Activated CD4-positive, alpha-beta T cell treated with anti-CD3 and anti-CD28 coated beads, Interleukin-2, amount 50 U/mL, for 48 hours (primary cell): Measurements from ENCODE around the gene LRBA.

ENCODE experiments used
- DNase-seq, 2 experiments: peaks; one replicate each; pipeline ENCODE4 v3.0.0-alpha.2; 2020

Gene LRBA

DNA sequence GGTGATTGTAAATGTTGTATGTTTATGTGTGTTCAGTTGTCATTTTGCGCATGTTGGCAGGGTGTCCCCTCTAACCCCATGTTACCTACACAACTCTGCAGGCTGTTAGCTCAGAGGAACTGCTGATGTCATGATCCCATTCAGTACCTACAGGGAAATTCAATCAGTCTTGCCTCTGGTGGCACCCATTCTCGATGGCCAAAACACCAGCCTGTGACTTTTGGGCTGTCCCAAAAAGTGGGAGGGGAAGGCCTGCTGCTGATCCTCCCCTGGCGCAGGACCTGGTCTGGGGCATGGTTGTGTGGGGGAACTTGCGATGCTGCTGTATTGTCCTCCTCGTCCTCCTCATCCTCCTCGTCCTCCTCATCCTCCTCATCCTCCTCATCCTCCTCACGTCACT is 762.3 kb downstream of the LRBA start:
- no peak for DNase-seq

- DNase-seq = no peak
These were observed 762.8 kb downstream of the LRBA start for GRCh38 chr4:150252306-150252705.

- no peak for DNase-seq
These were observed 763.3 kb downstream of the LRBA start for GRCh38 chr4:150251752-150252190.

- no peak for DNase-seq
These were observed 764.0 kb downstream of the LRBA start for GRCh38 chr4:150250998-150251651.

DNA sequence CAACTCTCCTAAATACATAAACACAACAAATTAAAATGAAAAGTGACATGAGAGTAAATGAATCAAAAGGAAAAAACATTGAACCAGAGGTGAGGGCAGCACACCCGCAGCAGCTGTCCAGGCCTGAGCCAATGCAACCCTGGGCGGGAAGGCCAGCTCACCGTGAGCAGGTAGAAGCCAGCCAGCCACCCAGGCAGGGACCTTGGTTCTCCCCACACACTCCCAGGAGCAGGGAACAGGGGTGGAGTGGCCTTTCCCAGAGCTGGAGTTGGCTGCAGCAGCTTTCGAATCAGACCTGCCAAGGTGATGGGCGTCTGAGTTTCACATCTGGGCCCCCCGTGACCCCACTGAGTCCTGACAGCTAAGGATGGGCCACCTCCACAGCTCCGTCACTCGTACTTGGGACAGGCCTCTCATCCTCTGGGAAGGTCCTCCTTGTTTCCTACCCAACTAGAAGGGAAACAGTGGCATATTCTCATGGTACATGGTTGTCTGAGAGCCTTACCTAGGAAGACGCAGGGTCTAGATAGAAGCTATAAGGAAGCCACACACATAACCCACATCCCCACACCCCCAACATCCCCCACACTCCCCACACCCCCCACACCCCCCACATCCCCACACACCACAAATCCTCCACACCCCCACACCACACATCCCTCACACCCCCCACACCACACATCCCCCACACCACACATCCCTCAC is 764.6 kb downstream of the LRBA start:
- no peak for DNase-seq

DNA sequence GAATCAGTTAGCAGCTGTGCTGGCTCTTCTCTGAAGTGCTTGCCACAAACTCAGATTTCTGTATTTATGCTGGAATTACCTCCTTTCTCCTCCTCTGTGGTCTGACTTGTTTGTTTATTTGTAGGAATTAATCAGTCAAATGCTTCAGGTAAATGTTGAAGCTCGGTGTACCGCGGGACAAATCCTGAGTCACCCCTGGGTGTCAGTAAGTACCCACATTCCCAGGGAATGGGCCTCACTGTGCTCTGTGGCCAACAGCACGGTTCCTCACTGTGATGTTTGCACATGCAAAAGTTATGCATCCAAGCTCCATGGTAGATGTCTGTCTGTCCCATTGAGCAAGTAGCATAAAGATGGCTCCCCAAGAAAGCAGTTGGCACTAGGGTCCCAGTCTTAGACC is 766.9 kb downstream of the LRBA start:
- DNase-seq = no peak

GRCh38 chr4:150247184-150247583 is 767.9 kb downstream of the LRBA start:
- no peak for DNase-seq

DNA sequence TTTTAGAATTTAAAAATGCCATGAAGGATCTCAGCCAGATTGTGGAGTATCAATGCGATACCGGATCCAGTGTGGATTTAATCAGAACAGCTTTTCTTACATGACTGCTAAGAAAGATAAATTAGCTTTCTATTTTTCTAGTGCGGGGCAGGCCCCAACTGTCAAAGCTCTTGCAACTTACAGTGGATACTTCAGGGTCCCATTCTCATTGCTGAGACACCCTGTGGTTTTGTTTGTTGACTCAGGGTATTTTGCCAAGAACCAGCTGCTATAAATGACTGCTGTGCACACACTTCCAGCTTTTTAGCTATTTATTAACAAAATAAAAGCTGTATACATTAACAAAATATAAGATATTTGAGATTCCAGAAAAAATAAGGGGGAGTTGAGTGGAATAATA is 770.5 kb downstream of the LRBA start:
- DNase-seq = no peak

GRCh38 chr4:150243932-150244331 is 771.2 kb downstream of the LRBA start:
- DNase-seq = no peak

- DNase-seq = peak; percentile 20 to 27
These were observed 772.1 kb downstream of the LRBA start for GRCh38 chr4:150242820-150243458.

- DNase-seq = no peak
These were observed 775.1 kb downstream of the LRBA start for GRCh38 chr4:150240011-150240410.

DNA sequence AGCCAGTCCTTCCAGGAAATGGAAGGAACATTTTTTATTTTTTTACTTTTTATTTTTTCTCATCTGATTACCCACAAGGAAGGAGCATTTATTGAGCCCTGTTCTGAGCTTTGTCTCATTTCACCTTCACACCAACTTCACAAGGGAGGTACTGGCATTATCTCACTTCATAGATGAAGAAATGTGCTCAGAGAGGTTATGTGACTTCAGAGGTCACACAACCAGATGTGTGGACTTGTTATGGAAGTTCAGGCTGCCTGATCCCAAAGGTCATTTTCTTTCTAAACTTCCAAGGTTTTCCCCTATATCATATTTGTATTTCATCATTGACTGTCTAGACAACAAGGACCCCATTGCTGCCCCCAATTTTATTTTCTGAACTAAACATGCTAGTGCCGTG is 776.5 kb downstream of the LRBA start:
- DNase-seq = no peak

DNA sequence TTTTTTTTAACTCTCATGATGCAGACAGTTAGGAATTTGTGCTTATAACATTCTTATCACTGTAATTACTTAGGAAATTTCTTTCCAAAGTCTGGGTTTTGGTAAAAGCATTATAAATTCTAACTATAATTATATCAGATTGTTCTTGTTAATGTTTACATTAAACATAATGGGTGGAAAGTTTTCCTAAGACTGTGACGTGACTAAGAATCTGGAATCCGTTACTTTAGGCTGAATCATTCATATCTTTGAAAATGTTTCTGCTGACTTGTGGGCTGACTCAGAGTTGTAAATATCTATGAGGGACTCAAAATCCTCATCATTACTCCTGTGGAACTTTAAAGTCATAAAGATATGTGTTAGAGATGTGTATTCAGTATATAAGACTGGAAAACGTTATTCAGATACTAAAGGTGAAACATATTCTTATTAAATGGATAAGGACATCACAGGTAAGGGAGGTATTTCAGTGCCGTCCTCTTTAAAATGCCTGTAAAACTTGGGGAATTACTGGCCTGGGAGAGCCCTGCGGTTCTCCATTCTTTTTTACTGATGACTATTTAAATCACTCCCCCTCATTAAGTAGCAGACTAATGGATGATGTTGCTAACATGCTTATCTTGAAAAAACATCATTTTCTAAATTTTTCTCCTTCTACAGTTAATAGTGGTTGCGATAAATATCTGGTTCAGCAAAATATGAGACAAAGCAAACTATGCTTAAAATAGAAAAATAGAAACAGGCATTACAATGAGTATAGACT is 777.8 kb downstream of the LRBA start:
- DNase-seq = no peak

- DNase-seq = no peak
These were observed 778.5 kb downstream of the LRBA start for GRCh38 chr4:150236626-150237025.

DNA sequence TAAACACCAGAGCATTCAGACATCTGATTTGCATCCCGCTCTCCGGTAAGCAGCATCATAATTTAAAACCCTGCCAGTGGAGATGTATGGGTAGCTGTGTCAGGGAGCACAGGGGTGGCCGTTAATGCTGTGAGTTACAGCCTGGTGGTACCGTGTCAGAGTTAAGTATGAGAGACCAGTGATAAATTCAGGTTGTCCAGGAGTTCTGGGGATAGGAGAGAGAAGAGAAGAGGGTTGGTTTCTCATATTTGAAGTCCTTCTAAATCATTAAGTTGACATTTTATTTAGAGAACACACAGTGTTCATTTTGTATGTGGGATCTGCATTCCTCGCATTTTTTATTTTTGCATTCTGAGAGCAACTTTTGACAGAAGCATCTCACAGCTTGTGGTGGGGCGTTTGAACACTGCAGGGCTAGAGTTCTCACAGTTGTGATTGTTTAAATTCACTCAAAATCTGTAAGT is 779.2 kb downstream of the LRBA start:
- DNase-seq = no peak

- DNase-seq = no peak
These were observed 779.8 kb downstream of the LRBA start for GRCh38 chr4:150235317-150235716.

GRCh38 chr4:150234246-150234645 is 780.8 kb downstream of the LRBA start:
- DNase-seq = no peak

- no peak for DNase-seq
These were observed 783.1 kb downstream of the LRBA start for GRCh38 chr4:150232029-150232428.

DNA sequence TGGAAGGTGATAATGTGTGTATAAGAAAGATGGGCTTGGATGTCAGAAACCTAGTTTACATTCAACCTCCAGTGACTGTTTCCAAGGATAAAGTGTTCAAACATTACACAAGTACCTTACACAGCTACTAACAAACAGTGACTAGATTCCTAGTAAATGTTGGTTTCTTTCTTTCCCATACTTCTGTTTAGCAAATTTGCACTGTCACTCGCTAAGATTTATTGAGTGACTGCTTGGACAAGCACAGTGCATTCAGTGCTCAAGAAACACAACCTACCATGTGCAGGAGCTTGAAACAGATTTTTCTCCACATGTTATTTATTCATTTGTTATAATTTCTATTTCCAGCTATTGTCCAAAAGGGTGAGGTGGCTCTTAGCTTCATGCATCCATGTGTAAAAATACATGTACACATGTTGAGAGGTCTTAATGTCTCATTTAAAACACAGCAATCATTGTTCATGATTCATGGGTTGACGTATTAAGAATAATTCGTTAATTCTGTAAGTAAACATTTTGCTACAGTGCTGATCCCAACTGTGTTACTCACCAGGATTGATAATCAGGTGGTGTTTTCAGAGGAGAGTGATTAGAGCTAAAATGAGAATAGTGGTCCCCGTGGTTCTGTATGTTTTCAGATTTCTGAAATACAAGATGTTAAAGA is 783.8 kb downstream of the LRBA start:
- no peak for DNase-seq

GRCh38 chr4:150230561-150230960 is 784.5 kb downstream of the LRBA start:
- DNase-seq = no peak

GRCh38 chr4:150229520-150229919 is 785.6 kb downstream of the LRBA start:
- DNase-seq = no peak

GRCh38 chr4:150224896-150225591 is 790.0 kb downstream of the LRBA start:
- no peak for DNase-seq
